ENCODE results near the gene POLR3H.

The POLR3H gene

DNA sequence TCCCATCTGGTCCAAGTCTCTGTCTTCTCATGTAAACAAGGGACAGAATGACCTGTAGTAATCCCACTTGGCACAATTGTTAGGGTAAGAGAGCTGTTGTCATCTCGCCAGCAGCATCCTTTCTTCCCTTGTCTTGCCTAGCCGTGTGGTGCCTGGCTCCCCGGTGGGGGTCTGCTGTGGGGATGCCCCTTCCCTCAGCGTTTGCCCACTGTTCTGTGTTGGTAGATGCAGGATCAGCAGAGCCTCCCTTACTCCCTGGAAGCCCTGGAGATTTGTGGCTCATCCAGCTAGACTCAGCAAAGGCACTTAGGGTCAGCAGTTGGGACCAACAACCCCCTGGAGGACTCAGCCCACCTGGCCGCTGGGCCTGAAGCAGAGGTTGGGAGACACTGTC is 62.3 kb downstream of the POLR3H start:
- H3K4me3 ChIP-seq (ENCODE audit: low read length) = no peak overlapping the region
- peaks cover 26% of the 10 kb centered on the region for H3K4me1 ChIP-seq (ENCODE audit: control insufficient read depth, insufficient read depth, low read length)
- no peak overlapping the region for H3K9ac ChIP-seq (ENCODE audit: low read length)
- H3K36me3 ChIP-seq (ENCODE audit: control insufficient read depth, insufficient read depth, low read length) = no peaks in the 10 kb centered on the region
- no peaks in the 10 kb centered on the region for H3K27me3 ChIP-seq (ENCODE audit: control insufficient read depth, insufficient read depth, low read length)
- H3K9me3 ChIP-seq (ENCODE audit: control insufficient read depth, low read length) = no peaks in the 10 kb centered on the region

DNA sequence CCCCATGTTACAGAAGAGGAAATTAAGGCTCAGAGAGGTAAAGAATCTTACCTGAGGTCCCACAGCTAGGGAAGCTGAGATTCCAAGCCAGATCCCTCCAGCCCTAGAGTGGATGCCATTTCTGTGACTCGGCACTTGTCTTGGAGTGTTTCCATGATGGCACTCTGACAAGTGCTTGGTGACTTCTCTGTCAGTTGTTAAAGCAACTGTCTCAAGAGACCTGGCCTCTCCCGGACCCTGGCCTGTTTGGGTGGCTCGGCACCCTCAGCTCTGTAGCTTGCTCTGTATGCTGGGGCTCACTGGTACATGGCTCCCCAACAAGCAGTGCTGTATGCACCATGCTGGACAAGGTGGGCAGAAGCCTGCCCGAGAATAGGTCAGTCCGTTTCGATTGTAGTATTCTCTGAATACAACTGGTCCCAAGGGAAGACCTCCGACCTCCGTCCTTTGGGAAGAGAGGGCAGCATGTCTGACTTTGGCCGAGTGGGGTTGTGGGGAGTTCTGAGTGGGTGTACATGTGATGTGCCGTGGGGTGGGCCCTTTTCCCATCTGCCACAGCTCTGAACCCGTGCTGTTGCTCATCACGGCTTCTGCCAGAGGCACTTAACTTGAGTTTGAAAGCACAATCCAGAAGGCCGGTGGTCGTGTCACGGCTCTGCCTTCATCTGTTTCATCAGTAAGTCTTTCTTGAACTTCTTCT is 63.0 kb downstream of the POLR3H start:
- no peak overlapping the region for H3K4me3 ChIP-seq (ENCODE audit: low read length)
- H3K4me1 ChIP-seq (ENCODE audit: control insufficient read depth, insufficient read depth, low read length) = peaks cover 21% of the 10 kb centered on the region
- no peaks in the 10 kb centered on the region for H3K27me3 ChIP-seq (ENCODE audit: control insufficient read depth, insufficient read depth, low read length)
- H3K9ac ChIP-seq (ENCODE audit: low read length) = no peak overlapping the region
- H3K9me3 ChIP-seq (ENCODE audit: control insufficient read depth, low read length) = no peaks in the 10 kb centered on the region
- no peaks in the 10 kb centered on the region for H3K36me3 ChIP-seq (ENCODE audit: control insufficient read depth, insufficient read depth, low read length)

DNA sequence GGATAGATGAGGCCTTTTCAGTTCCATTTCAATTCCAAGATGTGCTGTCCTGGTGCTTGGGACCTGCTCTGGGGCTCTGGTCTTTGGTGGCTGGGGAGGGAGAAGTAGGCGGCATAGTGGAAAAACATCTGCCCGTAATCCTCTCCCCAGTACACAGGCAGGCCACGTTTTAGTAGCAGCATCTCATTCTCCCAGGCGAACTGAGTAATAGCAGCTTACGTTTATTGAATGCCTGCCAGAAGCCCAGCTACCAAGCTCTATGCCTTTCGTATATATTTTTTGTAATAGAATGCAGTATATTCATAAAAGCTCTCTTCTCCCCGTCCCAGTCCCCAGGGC is 63.9 kb downstream of the POLR3H start:
- peaks cover 14% of the 10 kb centered on the region for H3K4me1 ChIP-seq (ENCODE audit: control insufficient read depth, insufficient read depth, low read length)

GRCh38 chr22:41479671-41480396 is 64.4 kb downstream of the POLR3H start:
- H3K4me3 ChIP-seq (ENCODE audit: low read length) = no peak overlapping the region
- H3K9ac ChIP-seq (ENCODE audit: low read length) = peak overlapping the region; percentile 13
- no peaks in the 10 kb centered on the region for H3K27me3 ChIP-seq (ENCODE audit: control insufficient read depth, insufficient read depth, low read length)
- no peaks in the 10 kb centered on the region for H3K36me3 ChIP-seq (ENCODE audit: control insufficient read depth, insufficient read depth, low read length)
- no peaks in the 10 kb centered on the region for H3K9me3 ChIP-seq (ENCODE audit: control insufficient read depth, low read length)
- peaks cover 14% of the 10 kb centered on the region for H3K4me1 ChIP-seq (ENCODE audit: control insufficient read depth, insufficient read depth, low read length)

More for the DNA sequence above, 63.9 kb downstream of the POLR3H start:
- H3K36me3 ChIP-seq (ENCODE audit: control insufficient read depth, insufficient read depth, low read length) = no peaks in the 10 kb centered on the region
- H3K9me3 ChIP-seq (ENCODE audit: control insufficient read depth, low read length) = no peaks in the 10 kb centered on the region
- peak overlapping the region; percentile 13 for H3K9ac ChIP-seq (ENCODE audit: low read length)
- no peak overlapping the region for H3K4me3 ChIP-seq (ENCODE audit: low read length)
- H3K27me3 ChIP-seq (ENCODE audit: control insufficient read depth, insufficient read depth, low read length) = no peaks in the 10 kb centered on the region

- Histone ChIP-seq H3K4me3 (ENCODE audit: low read length) (no peak overlapping the region), H3K9ac (ENCODE audit: low read length) (no peak overlapping the region), H3K4me1 (ENCODE audit: control insufficient read depth, insufficient read depth, low read length) (peaks cover 8% of the 10 kb centered on the region), H3K27me3 (ENCODE audit: control insufficient read depth, insufficient read depth, low read length) (no peaks in the 10 kb centered on the region), H3K9me3 (ENCODE audit: control insufficient read depth, low read length) (no peaks in the 10 kb centered on the region), H3K36me3 (ENCODE audit: control insufficient read depth, insufficient read depth, low read length) (no peaks in the 10 kb centered on the region)
Observed at GRCh38 chr22:41478891-41479521, 65.3 kb downstream of the POLR3H start.

DNA sequence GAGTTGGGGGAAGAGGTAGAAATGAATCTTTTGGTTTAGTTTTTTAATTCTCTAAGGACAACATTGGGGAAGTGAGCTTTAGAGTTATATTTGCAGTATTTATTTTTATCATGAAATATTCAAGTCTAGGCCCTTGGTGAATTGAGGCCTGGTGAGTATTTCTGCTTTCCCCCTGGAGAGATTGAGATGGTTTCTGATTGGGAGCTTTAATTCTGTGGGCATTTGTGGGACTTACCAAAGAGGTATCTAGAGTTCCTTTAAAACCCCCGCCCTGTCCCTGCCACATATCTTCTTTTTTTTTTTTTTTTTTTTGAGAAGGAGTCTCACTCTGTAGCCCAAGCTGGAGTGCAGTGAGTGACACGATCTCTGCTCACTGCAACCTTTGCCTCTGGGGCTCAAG is 65.8 kb downstream of the POLR3H start:
- Histone ChIP-seq H3K27me3 (ENCODE audit: control insufficient read depth, insufficient read depth, low read length) (no peaks in the 10 kb centered on the region), H3K9ac (ENCODE audit: low read length) (no peak overlapping the region), H3K36me3 (ENCODE audit: control insufficient read depth, insufficient read depth, low read length) (no peaks in the 10 kb centered on the region), H3K4me3 (ENCODE audit: low read length) (no peak overlapping the region), H3K9me3 (ENCODE audit: control insufficient read depth, low read length) (no peaks in the 10 kb centered on the region), H3K4me1 (ENCODE audit: control insufficient read depth, insufficient read depth, low read length) (peaks cover 8% of the 10 kb centered on the region)

All from mucosa of stomach (tissue), 1 donor.